ENCODE measurements around the gene C2orf76. TPM values are rescaled to one million over a fixed set of nuclear protein-coding genes. Genes with fewer than 3 reads are reported as not detected.

The C2orf76 gene
- total and polyA plus RNA-seq, 2 experiments from 2014 or later, result 16.6 to 17.6 TPM

- Histone ChIP-seq H3K4me2 (no peak overlapping the region), H3K4me1 (ENCODE audit: insufficient read depth) (no peaks in the 10 kb centered on the region), H3K27me3 (no peaks in the 10 kb centered on the region), H3K4me3 (no peak overlapping the region), H3K9me3 (ENCODE audit: low read depth) (no peaks in the 10 kb centered on the region), H3K79me2 (no peaks in the 10 kb centered on the region), H3K9me2 (replicated peaks; ENCODE audit: insufficient read depth) (no peaks in the 10 kb centered on the region), H4K20me1 (ENCODE audit: insufficient read depth, poor library complexity, severe bottlenecking) (no peaks in the 10 kb centered on the region), H2AFZ (no peak overlapping the region), H3K36me3 (replicated peaks; ENCODE audit: insufficient read depth, low read depth) (no peaks in the 10 kb centered on the region), H3K27ac (no peak overlapping the region)
- 93% methylated on average over 6 of the region's 6 CpGs for WGBS (ENCODE audit: low lambda C conversion rate, missing lambda C conversion rate)
- TF ChIP-seq CTCF (IDR thresholded peaks at IDR 0.05; ENCODE audit: poor library complexity), result no peak
- no peak for TF ChIP-seq EZH2phosphoT487 (IDR thresholded peaks at IDR 0.05; ENCODE audit: low read depth, severe bottlenecking, unreplicated experiment)
- no peak for TF ChIP-seq EZH2 (IDR thresholded peaks at IDR 0.05; ENCODE audit: borderline replicate concordance)
- DNase-seq (ENCODE audit: low spot score), result no peak
Observed at GRCh38 chr2:119397196-119397595, 30.6 kb upstream of the C2orf76 start.

- H3K4me1 ChIP-seq (ENCODE audit: insufficient read depth), result peaks cover 5% of the 10 kb centered on the region
Observed at GRCh38 chr2:119393971-119394748, 27.5 kb upstream of the C2orf76 start.

GRCh38 chr2:119389615-119390306 is 23.1 kb upstream of the C2orf76 start:
- H3K27ac ChIP-seq, result no peak overlapping the region
- no peaks in the 10 kb centered on the region for H3K36me3 ChIP-seq (replicated peaks; ENCODE audit: insufficient read depth, low read depth)
- H3K4me2 ChIP-seq, result no peak overlapping the region
- H3K9me3 ChIP-seq (ENCODE audit: low read depth), result no peaks in the 10 kb centered on the region
- no peak overlapping the region for H2AFZ ChIP-seq
- 57% methylated on average over 5 of the region's 5 CpGs for WGBS (ENCODE audit: low lambda C conversion rate, missing lambda C conversion rate)
- TF ChIP-seq EZH2 (IDR thresholded peaks at IDR 0.05; ENCODE audit: borderline replicate concordance) (no peak), CTCF (IDR thresholded peaks at IDR 0.05; ENCODE audit: poor library complexity) (no peak), EZH2phosphoT487 (IDR thresholded peaks at IDR 0.05; ENCODE audit: low read depth, severe bottlenecking, unreplicated experiment) (no peak)
- no peaks in the 10 kb centered on the region for H3K79me2 ChIP-seq
- no peaks in the 10 kb centered on the region for H3K9me2 ChIP-seq (replicated peaks; ENCODE audit: insufficient read depth)
- H4K20me1 ChIP-seq (ENCODE audit: insufficient read depth, poor library complexity, severe bottlenecking), result no peaks in the 10 kb centered on the region
- peaks cover 5% of the 10 kb centered on the region for H3K4me1 ChIP-seq (ENCODE audit: insufficient read depth)
- no peak for DNase-seq (ENCODE audit: low spot score)
- H3K4me3 ChIP-seq, result no peak overlapping the region
- H3K27me3 ChIP-seq, result no peaks in the 10 kb centered on the region

More at GRCh38 chr2:119393971-119394748, 27.5 kb upstream of the C2orf76 start:
- TF ChIP-seq EZH2phosphoT487 (IDR thresholded peaks at IDR 0.05; ENCODE audit: low read depth, severe bottlenecking, unreplicated experiment) (no peak), CTCF (IDR thresholded peaks at IDR 0.05; ENCODE audit: poor library complexity) (no peak), EZH2 (IDR thresholded peaks at IDR 0.05; ENCODE audit: borderline replicate concordance) (no peak)
- Histone ChIP-seq H3K9me2 (replicated peaks; ENCODE audit: insufficient read depth) (no peaks in the 10 kb centered on the region), H3K79me2 (no peaks in the 10 kb centered on the region), H3K9me3 (ENCODE audit: low read depth) (no peaks in the 10 kb centered on the region), H3K27ac (no peak overlapping the region), H3K4me3 (no peak overlapping the region), H3K27me3 (no peaks in the 10 kb centered on the region), H3K4me2 (no peak overlapping the region), H3K36me3 (replicated peaks; ENCODE audit: insufficient read depth, low read depth) (no peaks in the 10 kb centered on the region), H4K20me1 (ENCODE audit: insufficient read depth, poor library complexity, severe bottlenecking) (no peaks in the 10 kb centered on the region), H2AFZ (no peak overlapping the region)
- 91% methylated on average over 3 of the region's 3 CpGs for WGBS (ENCODE audit: low lambda C conversion rate, missing lambda C conversion rate)
- DNase-seq (ENCODE audit: low spot score), result no peak

Data from hepatocyte (in vitro differentiated cells).